ENCODE results near the gene NHERF2.

The NHERF2 gene

GRCh38 chr16:2053211-2053610, 26.5 kb downstream of the NHERF2 start:
- FAIRE-seq (no peak), DNase-seq (ENCODE audit: insufficient read length, low spot score) (no peak)
- no peak for TF ChIP-seq CTCF (IDR thresholded peaks at IDR 0.05; ENCODE audit: insufficient read depth, missing control alignments)

- no peak for FAIRE-seq
- no peak for TF ChIP-seq CTCF (IDR thresholded peaks at IDR 0.05; ENCODE audit: insufficient read depth, missing control alignments)
- no peak for DNase-seq (ENCODE audit: insufficient read length, low spot score)
These were observed 27.2 kb downstream of the NHERF2 start for GRCh38 chr16:2053897-2054296.

- FAIRE-seq (no peak), DNase-seq (ENCODE audit: insufficient read length, low spot score) (no peak)
- TF ChIP-seq CTCF (IDR thresholded peaks at IDR 0.05; ENCODE audit: insufficient read depth, missing control alignments), result no peak
These were observed 28.0 kb downstream of the NHERF2 start for GRCh38 chr16:2054543-2055245.

GRCh38 chr16:2056077-2056476, 29.4 kb downstream of the NHERF2 start:
- FAIRE-seq (no peak), DNase-seq (ENCODE audit: insufficient read length, low spot score) (no peak)
- no peak for TF ChIP-seq CTCF (IDR thresholded peaks at IDR 0.05; ENCODE audit: insufficient read depth, missing control alignments)

GRCh38 chr16:2056681-2057407, 30.1 kb downstream of the NHERF2 start:
- DNase-seq (ENCODE audit: insufficient read length, low spot score) (no peak), FAIRE-seq (no peak)
- no peak for TF ChIP-seq CTCF (IDR thresholded peaks at IDR 0.05; ENCODE audit: insufficient read depth, missing control alignments)

GRCh38 chr16:2057438-2057837, 30.7 kb downstream of the NHERF2 start:
- FAIRE-seq (no peak), DNase-seq (ENCODE audit: insufficient read length, low spot score) (no peak)
- no peak for TF ChIP-seq CTCF (IDR thresholded peaks at IDR 0.05; ENCODE audit: insufficient read depth, missing control alignments)

GRCh38 chr16:2058420-2058819, 31.7 kb downstream of the NHERF2 start:
- no peak for TF ChIP-seq CTCF (IDR thresholded peaks at IDR 0.05; ENCODE audit: insufficient read depth, missing control alignments)
- no peak for DNase-seq (ENCODE audit: insufficient read length, low spot score)
- no peak for FAIRE-seq

All from D721Med (cell line).